HG03280 (cell line): Measurements from ENCODE around the gene NUDT9.
"Not testable (repeated sequence)": the region's sequence is repeated elsewhere in the genome, so short reads cannot be mapped to it uniquely, and the experiment has no call there.

ENCODE experiments used
- ATAC-seq: cut with Tn5 transposase; IDR thresholded peaks from one replicate; pipeline ENCODE4 v1.9.1; 2021; ENCODE audit warnings: mild to moderate bottlenecking, moderate library complexity; ENCODE audit not compliant: unreplicated experiment

The NUDT9 gene

GRCh38 chr4:87458913-87459312, 36.5 kb downstream of the NUDT9 start:
- ATAC-seq: no peak

DNA sequence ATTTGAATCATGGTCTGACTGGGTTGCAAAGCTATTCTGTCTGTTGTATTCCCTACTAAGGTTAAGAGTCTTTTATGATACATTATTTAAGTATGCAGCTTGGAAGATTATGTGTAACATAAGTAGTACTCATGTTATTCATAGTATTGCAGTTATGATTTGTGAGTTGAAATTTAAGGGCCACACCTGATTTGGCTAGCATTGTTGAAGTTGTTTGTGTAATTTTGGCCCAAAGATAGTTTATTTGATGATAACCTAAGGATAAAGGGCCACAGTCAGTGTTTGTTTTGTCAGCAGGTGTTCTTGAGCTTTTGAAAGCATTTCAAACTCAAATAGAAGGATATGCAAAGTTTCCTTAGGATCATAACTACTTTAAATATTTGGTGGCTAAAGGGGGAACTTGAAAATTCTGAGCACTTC, 38.9 kb downstream of the NUDT9 start:
- ATAC-seq: no peak

DNA sequence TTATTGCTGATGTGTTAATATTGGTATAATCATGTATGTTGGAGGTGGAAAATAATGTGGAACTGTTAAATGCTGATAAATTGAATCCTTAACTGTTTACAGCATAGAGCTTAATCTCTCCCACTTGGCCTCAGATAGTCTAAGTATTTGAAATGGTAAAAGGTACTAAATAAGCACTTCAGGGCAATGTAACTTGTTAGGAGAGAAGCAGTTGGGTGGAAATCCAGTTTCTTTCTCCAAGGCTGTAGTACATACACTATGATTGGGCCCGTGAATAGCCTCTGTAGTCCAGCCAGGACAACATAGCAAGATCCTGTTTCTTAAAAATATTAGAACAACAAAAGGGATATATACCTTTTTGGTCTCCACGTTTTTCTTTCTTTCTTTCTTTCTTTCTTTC, 39.7 kb downstream of the NUDT9 start:
- ATAC-seq: no peak

- ATAC-seq: peak; percentile 58
Observed at GRCh38 chr4:87465739-87466366, 43.5 kb downstream of the NUDT9 start.

DNA sequence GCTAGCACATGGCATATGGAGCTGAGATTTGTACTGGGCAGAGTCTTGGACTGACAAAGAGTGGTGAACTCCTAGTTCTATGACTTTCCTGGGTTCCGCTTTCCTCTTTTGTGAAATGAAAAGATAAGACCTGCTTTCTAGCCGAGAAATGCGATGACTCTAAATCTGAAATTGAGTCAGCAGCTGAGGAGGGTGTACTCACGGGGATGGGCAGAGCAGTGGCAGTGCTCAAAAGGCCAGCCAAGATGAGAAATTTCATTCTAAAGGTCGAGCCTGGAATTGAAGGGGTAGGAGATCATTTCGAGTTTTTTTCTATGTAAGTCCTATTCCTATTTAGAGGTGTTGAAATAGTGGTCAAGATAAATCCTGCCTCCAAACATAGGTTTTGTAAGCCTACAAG, 47.0 kb downstream of the NUDT9 start:
- ATAC-seq: no peak

- ATAC-seq: no peak
Observed at GRCh38 chr4:87476934-87477333, 54.6 kb downstream of the NUDT9 start.

DNA sequence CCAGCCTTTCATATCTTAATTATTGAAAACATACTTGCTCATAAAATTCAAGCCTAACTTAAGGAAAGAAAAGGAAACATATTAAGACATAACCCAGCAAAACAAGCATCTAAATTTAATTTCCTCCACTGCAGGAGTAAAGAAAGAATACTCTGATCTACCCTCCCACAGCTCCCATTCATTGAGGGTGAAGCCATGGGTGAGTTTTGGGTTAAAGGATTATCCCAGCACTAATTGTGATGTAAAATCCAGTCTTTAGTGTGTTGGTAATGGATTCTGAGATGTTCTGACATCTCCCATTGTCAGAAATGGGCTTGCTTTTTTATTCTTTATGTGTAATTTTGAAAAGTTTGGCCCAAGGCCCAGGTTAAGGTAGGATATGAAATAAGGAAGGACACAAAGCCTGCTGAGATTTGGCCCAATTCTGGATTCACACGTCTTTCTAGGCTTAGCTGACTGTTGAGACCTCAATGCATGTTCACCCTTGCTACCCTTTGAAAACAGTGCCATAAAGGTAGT, 56.4 kb downstream of the NUDT9 start:
- ATAC-seq: no peak

GRCh38 chr4:87481377-87481776, 59.0 kb downstream of the NUDT9 start:
- ATAC-seq: no peak

- not testable (repeated sequence) for ATAC-seq
Observed at GRCh38 chr4:87483247-87483646, 60.9 kb downstream of the NUDT9 start.

- not testable (repeated sequence) for ATAC-seq
Observed at GRCh38 chr4:87488666-87489065, 66.3 kb downstream of the NUDT9 start.

- ATAC-seq: no peak
Observed at GRCh38 chr4:87489678-87490077, 67.3 kb downstream of the NUDT9 start.

DNA sequence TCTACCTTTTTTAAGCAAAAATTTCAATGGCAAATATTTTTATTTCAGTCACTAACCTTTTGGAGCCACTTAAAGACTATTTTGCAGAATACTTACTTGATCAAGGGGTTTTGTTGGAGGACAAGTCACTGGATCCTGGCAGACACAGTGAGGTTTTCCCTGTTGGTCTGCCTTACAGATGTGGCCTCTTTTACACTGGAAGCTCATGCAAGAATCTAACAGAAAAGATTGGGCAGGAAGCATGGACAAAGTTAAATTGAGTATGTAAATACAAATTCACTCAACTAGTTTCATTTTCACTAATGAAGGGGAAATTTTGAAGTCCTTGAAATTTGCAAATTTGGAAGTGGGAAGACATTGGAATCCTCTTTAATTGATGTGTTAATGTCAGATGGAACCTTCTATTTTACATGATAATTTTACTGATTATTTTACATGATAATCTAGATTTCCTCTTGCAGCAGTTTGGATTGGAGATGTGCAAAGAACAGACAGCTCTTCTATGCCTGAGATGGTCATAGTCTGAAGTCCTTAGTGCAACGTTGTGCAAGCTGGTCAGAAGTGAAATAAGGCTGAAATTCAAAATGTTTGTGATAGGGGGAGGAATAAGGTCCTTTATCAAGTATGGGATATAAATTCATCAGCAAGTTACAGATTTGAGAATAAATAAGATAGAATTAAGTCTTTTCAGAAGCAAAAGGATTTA, 68.4 kb downstream of the NUDT9 start:
- no peak for ATAC-seq

DNA sequence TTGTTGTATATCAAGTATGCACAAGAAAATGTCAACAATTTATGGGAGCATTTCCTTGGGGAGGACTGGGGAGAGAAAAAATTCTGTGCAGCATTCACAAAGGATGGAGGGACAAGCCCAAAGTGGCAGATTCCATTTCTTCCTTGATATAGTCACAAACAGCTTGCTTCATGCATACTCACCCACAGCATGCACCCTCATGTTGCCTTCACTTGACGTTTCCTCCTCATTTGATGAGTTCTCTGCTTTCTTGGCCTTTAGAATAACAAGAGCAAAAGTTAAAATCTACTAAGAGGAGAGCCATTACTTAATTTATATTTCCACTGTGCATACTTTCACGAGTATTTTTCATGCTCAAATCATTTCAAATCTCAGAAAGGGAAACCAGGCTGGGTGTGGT, 69.1 kb downstream of the NUDT9 start:
- ATAC-seq: no peak

GRCh38 chr4:87491851-87492250, 69.5 kb downstream of the NUDT9 start:
- ATAC-seq: not testable (repeated sequence)

- ATAC-seq: no peak
Observed at GRCh38 chr4:87493115-87493514, 70.7 kb downstream of the NUDT9 start.

DNA sequence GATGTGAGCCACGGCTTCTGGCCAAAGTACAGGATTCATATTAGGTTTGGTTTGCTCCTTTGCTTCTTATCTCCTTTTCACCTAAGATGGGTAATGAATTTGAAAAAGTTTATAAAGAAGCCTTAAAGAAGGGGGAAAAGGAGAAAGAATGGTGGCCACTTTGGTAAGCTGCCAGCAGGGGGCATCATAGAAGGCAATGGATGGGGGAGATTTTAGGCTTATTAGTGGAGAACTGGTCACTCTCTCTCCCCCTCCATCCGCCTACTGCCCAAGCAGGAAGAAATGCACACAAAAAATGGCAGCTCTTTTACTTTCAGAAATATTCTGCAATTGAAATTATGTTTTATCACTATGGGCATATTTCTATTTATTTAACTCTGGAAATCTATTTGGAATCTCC, 74.8 kb downstream of the NUDT9 start:
- ATAC-seq: no peak

GRCh38 chr4:87497578-87497977, 75.2 kb downstream of the NUDT9 start:
- no peak for ATAC-seq

- ATAC-seq: peak; percentile 43
Observed at GRCh38 chr4:87498446-87498900, 76.1 kb downstream of the NUDT9 start.

GRCh38 chr4:87499403-87500091, 77.2 kb downstream of the NUDT9 start:
- ATAC-seq: peak; percentile 64

DNA sequence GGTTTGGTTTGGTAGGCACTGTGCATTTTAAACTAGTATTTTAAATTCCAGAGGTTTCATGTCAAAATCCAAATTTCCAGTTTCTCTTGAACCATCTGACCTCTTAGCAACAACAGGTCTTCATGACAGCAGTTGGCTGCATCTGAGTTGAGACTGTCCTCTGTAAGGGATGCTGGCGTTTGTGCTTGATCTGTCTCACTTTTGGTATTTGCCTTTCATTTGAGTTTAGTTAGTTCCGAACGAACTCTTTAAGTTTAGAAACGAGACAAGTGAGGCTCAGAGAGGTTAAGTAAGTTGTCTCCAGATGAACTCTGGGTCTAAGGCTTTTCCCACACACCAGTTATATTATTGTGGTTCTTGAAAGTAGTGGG, 77.7 kb downstream of the NUDT9 start:
- peak; percentile 35 for ATAC-seq

GRCh38 chr4:87502580-87503238, 80.3 kb downstream of the NUDT9 start:
- ATAC-seq: no peak
